HG03460 (cell line): ENCODE measurements around the gene NACC2.
"Not testable (repeated sequence)": the region's sequence is repeated elsewhere in the genome, so short reads cannot be mapped to it uniquely, and the experiment has no call there.

Source experiments
- ATAC-seq: cut with Tn5 transposase; IDR thresholded peaks from one replicate; pipeline ENCODE4 v1.9.1; 2021; ENCODE audit not compliant: unreplicated experiment

The NACC2 gene

GRCh38 chr9:136082496-136083361 is 12.4 kb downstream of the NACC2 start:
- ATAC-seq = no peak

GRCh38 chr9:136081826-136082495 is 13.1 kb downstream of the NACC2 start:
- ATAC-seq = no peak

- no peak for ATAC-seq
Measured at GRCh38 chr9:136081113-136081825, 13.8 kb downstream of the NACC2 start.

- no peak for ATAC-seq
Measured at GRCh38 chr9:136080716-136081112, 14.4 kb downstream of the NACC2 start.

GRCh38 chr9:136079916-136080246 is 15.2 kb downstream of the NACC2 start:
- ATAC-seq = no peak

- ATAC-seq = no peak
Measured at GRCh38 chr9:136079211-136079915, 15.7 kb downstream of the NACC2 start.

- ATAC-seq = no peak
Measured at GRCh38 chr9:136078498-136079011, 16.5 kb downstream of the NACC2 start.

GRCh38 chr9:136078024-136078423 is 17.1 kb downstream of the NACC2 start:
- no peak for ATAC-seq

- no peak for ATAC-seq
Measured at GRCh38 chr9:136077491-136077890, 17.6 kb downstream of the NACC2 start.

GRCh38 chr9:136075881-136076678 is 19.0 kb downstream of the NACC2 start:
- no peak for ATAC-seq

GRCh38 chr9:136075134-136075841 is 19.8 kb downstream of the NACC2 start:
- ATAC-seq = no peak

GRCh38 chr9:136074706-136075105 is 20.4 kb downstream of the NACC2 start:
- no peak for ATAC-seq

- ATAC-seq = no peak
Measured at GRCh38 chr9:136062657-136063439, 32.2 kb downstream of the NACC2 start.

GRCh38 chr9:136061916-136062315 is 33.2 kb downstream of the NACC2 start:
- not testable (repeated sequence) for ATAC-seq

- ATAC-seq = no peak
Measured at GRCh38 chr9:136061405-136061804, 33.7 kb downstream of the NACC2 start.

- no peak for ATAC-seq
Measured at GRCh38 chr9:136060671-136061371, 34.3 kb downstream of the NACC2 start.

- no peak for ATAC-seq
Measured at GRCh38 chr9:136059851-136060670, 35.0 kb downstream of the NACC2 start.
